ENCODE results near the gene RPS6KA4.

GRCh38 chr11:64389851-64390250 is 30.9 kb downstream of the RPS6KA4 start:
- TF ChIP-seq CTCF (conservative IDR thresholded peaks at IDR 0.05; ENCODE audit: low read length) (no peak), EZH2phosphoT487 (IDR thresholded peaks at IDR 0.05; ENCODE audit: borderline replicate concordance, low read depth, low read length) (no peak)

All from OCI-LY7 (cell line).